CD4-positive, alpha-beta T cell treated with Interferon gamma for 1 hour (primary cell): ENCODE measurements around the gene SARDH.
"Not testable (repeated sequence)": the region's sequence is repeated elsewhere in the genome, so short reads cannot be mapped to it uniquely, and the experiment has no call there.

Experiments
- DNase-seq: peaks from one replicate; pipeline ENCODE4 v3.0.0-alpha.2; 2020

SARDH gene

GRCh38 chr9:133759146-133759900, 21.2 kb upstream of the SARDH start:
- no peak for DNase-seq

GRCh38 chr9:133758228-133758627, 20.1 kb upstream of the SARDH start:
- no peak for DNase-seq

GRCh38 chr9:133754688-133755227, 16.6 kb upstream of the SARDH start:
- no peak for DNase-seq

- no peak for DNase-seq
Measured at GRCh38 chr9:133754187-133754586, 16.0 kb upstream of the SARDH start.

GRCh38 chr9:133752739-133753446, 14.7 kb upstream of the SARDH start:
- no peak for DNase-seq

GRCh38 chr9:133750982-133751649, 13.0 kb upstream of the SARDH start:
- no peak for DNase-seq

- DNase-seq = no peak
Measured at GRCh38 chr9:133747309-133747708, 9.2 kb upstream of the SARDH start.

GRCh38 chr9:133744528-133744927, 6.4 kb upstream of the SARDH start:
- not testable (repeated sequence) for DNase-seq

GRCh38 chr9:133742849-133743444, 4.8 kb upstream of the SARDH start:
- DNase-seq = peak; percentile 56

- no peak for DNase-seq
Measured at GRCh38 chr9:133742251-133742650, 4.1 kb upstream of the SARDH start.

- DNase-seq = no peak
Measured at GRCh38 chr9:133741716-133742115, 3.6 kb upstream of the SARDH start.

GRCh38 chr9:133740911-133741310, 2.8 kb upstream of the SARDH start:
- no peak for DNase-seq

GRCh38 chr9:133739408-133740280, 1.5 kb upstream of the SARDH start:
- no peak for DNase-seq

- no peak for DNase-seq
Measured at GRCh38 chr9:133738640-133739225, 581 bp upstream of the SARDH start.

- no peak for DNase-seq
Measured at GRCh38 chr9:133737071-133737773, 930 bp downstream of the SARDH start.

- no peak for DNase-seq
Measured at GRCh38 chr9:133735931-133736330, 2.2 kb downstream of the SARDH start.

GRCh38 chr9:133735415-133735775, 2.8 kb downstream of the SARDH start:
- DNase-seq = no peak

GRCh38 chr9:133734590-133735414, 3.4 kb downstream of the SARDH start:
- DNase-seq = no peak

GRCh38 chr9:133733796-133734533, 4.2 kb downstream of the SARDH start:
- DNase-seq = no peak

- no peak for DNase-seq
Measured at GRCh38 chr9:133733421-133733795, 4.7 kb downstream of the SARDH start.
